ENCODE data around the gene SMPD1. TPM values are rescaled to one million over a fixed set of nuclear protein-coding genes. Genes with fewer than 3 reads are reported as not detected.
A peak's percentile ranks its signal among the peaks of the same experiment; 100 is the strongest.

The SMPD1 gene
- 21.1 TPM for total RNA-seq

GRCh38 chr11:6389905-6390717, at the start of gene SMPD1:
Gene SMPD1, plus strand, starts transcription at chr11:6390474. Its CDS starts 125 bp downstream, at chr11:6390599.
- Histone ChIP-seq H3K4me3 (ENCODE audit: low read length) (peak within 1 kb of the TSS; percentile 80), H3K4me1 (ENCODE audit: insufficient read depth, low read length) (peaks cover 25% of the 10 kb centered on the region), H3K27me3 (ENCODE audit: insufficient read depth, low read length) (no peaks in the 10 kb centered on the region), H3K9me3 (ENCODE audit: low read depth, low read length) (no peaks in the 10 kb centered on the region)

- Histone ChIP-seq H3K9me3 (ENCODE audit: low read depth, low read length) (no peaks in the 10 kb centered on the region), H3K27me3 (ENCODE audit: insufficient read depth, low read length) (no peaks in the 10 kb centered on the region), H3K4me3 (ENCODE audit: low read length) (no peak overlapping the region), H3K4me1 (ENCODE audit: insufficient read depth, low read length) (no peaks in the 10 kb centered on the region)
Observed at GRCh38 chr11:6345366-6345765, 44.9 kb upstream of the SMPD1 start.

GRCh38 chr11:6350043-6350442, 40.2 kb upstream of the SMPD1 start:
- Histone ChIP-seq H3K4me1 (ENCODE audit: insufficient read depth, low read length) (no peaks in the 10 kb centered on the region), H3K9me3 (ENCODE audit: low read depth, low read length) (no peaks in the 10 kb centered on the region), H3K27me3 (ENCODE audit: insufficient read depth, low read length) (peaks cover 3% of the 10 kb centered on the region), H3K4me3 (ENCODE audit: low read length) (no peak overlapping the region)

- H3K4me3 ChIP-seq (ENCODE audit: low read length): no peak overlapping the region
- peaks cover 3% of the 10 kb centered on the region for H3K27me3 ChIP-seq (ENCODE audit: insufficient read depth, low read length)
- no peaks in the 10 kb centered on the region for H3K4me1 ChIP-seq (ENCODE audit: insufficient read depth, low read length)
- no peaks in the 10 kb centered on the region for H3K9me3 ChIP-seq (ENCODE audit: low read depth, low read length)
Observed at GRCh38 chr11:6350486-6350885, 39.8 kb upstream of the SMPD1 start.

GRCh38 chr11:6351782-6352382, 38.4 kb upstream of the SMPD1 start:
- H3K4me1 ChIP-seq (ENCODE audit: insufficient read depth, low read length): no peaks in the 10 kb centered on the region
- no peaks in the 10 kb centered on the region for H3K9me3 ChIP-seq (ENCODE audit: low read depth, low read length)
- peaks cover 3% of the 10 kb centered on the region for H3K27me3 ChIP-seq (ENCODE audit: insufficient read depth, low read length)
- no peak overlapping the region for H3K4me3 ChIP-seq (ENCODE audit: low read length)

- no peaks in the 10 kb centered on the region for H3K9me3 ChIP-seq (ENCODE audit: low read depth, low read length)
- no peak overlapping the region for H3K4me3 ChIP-seq (ENCODE audit: low read length)
- H3K27me3 ChIP-seq (ENCODE audit: insufficient read depth, low read length): peaks cover 3% of the 10 kb centered on the region
- no peaks in the 10 kb centered on the region for H3K4me1 ChIP-seq (ENCODE audit: insufficient read depth, low read length)
Observed at GRCh38 chr11:6353367-6353987, 36.8 kb upstream of the SMPD1 start.

GRCh38 chr11:6354651-6355485, 35.4 kb upstream of the SMPD1 start:
- no peaks in the 10 kb centered on the region for H3K9me3 ChIP-seq (ENCODE audit: low read depth, low read length)
- no peak overlapping the region for H3K4me3 ChIP-seq (ENCODE audit: low read length)
- peaks cover 3% of the 10 kb centered on the region for H3K27me3 ChIP-seq (ENCODE audit: insufficient read depth, low read length)
- H3K4me1 ChIP-seq (ENCODE audit: insufficient read depth, low read length): no peaks in the 10 kb centered on the region

- H3K27me3 ChIP-seq (ENCODE audit: insufficient read depth, low read length): peaks cover 3% of the 10 kb centered on the region
- H3K4me3 ChIP-seq (ENCODE audit: low read length): no peak overlapping the region
- H3K9me3 ChIP-seq (ENCODE audit: low read depth, low read length): no peaks in the 10 kb centered on the region
- no peaks in the 10 kb centered on the region for H3K4me1 ChIP-seq (ENCODE audit: insufficient read depth, low read length)
Observed at GRCh38 chr11:6356503-6357055, 33.7 kb upstream of the SMPD1 start.

- H3K4me1 ChIP-seq (ENCODE audit: insufficient read depth, low read length): no peaks in the 10 kb centered on the region
- H3K4me3 ChIP-seq (ENCODE audit: low read length): no peak overlapping the region
- no peaks in the 10 kb centered on the region for H3K9me3 ChIP-seq (ENCODE audit: low read depth, low read length)
- peaks cover 1% of the 10 kb centered on the region for H3K27me3 ChIP-seq (ENCODE audit: insufficient read depth, low read length)
Observed at GRCh38 chr11:6357222-6357621, 33.1 kb upstream of the SMPD1 start.

- H3K4me3 ChIP-seq (ENCODE audit: low read length): no peak overlapping the region
- H3K9me3 ChIP-seq (ENCODE audit: low read depth, low read length): no peaks in the 10 kb centered on the region
- no peaks in the 10 kb centered on the region for H3K27me3 ChIP-seq (ENCODE audit: insufficient read depth, low read length)
- no peaks in the 10 kb centered on the region for H3K4me1 ChIP-seq (ENCODE audit: insufficient read depth, low read length)
Observed at GRCh38 chr11:6360183-6360582, 30.1 kb upstream of the SMPD1 start.

- H3K27me3 ChIP-seq (ENCODE audit: insufficient read depth, low read length): no peaks in the 10 kb centered on the region
- H3K4me1 ChIP-seq (ENCODE audit: insufficient read depth, low read length): no peaks in the 10 kb centered on the region
Observed at GRCh38 chr11:6362185-6362872, 27.9 kb upstream of the SMPD1 start.

GRCh38 chr11:6362873-6363678, 27.2 kb upstream of the SMPD1 start:
- Histone ChIP-seq H3K4me3 (ENCODE audit: low read length) (no peak overlapping the region), H3K27me3 (ENCODE audit: insufficient read depth, low read length) (no peaks in the 10 kb centered on the region), H3K4me1 (ENCODE audit: insufficient read depth, low read length) (no peaks in the 10 kb centered on the region), H3K9me3 (ENCODE audit: low read depth, low read length) (no peaks in the 10 kb centered on the region)

More at GRCh38 chr11:6362185-6362872, 27.9 kb upstream of the SMPD1 start:
- Histone ChIP-seq H3K4me3 (ENCODE audit: low read length) (no peak overlapping the region), H3K9me3 (ENCODE audit: low read depth, low read length) (no peaks in the 10 kb centered on the region)

GRCh38 chr11:6365659-6366058, 24.6 kb upstream of the SMPD1 start:
- Histone ChIP-seq H3K27me3 (ENCODE audit: insufficient read depth, low read length) (no peaks in the 10 kb centered on the region), H3K9me3 (ENCODE audit: low read depth, low read length) (no peaks in the 10 kb centered on the region), H3K4me1 (ENCODE audit: insufficient read depth, low read length) (no peaks in the 10 kb centered on the region), H3K4me3 (ENCODE audit: low read length) (no peak overlapping the region)
